Measurements from ENCODE around the gene SETD7.

SETD7 gene

GRCh38 chr4:139501117-139501516 lies 54.9 kb downstream of the SETD7 start:
- TF ChIP-seq GATA2 (IDR thresholded peaks at IDR 0.05; ENCODE audit: low read depth, low read length) (no peak), GATA3 (IDR thresholded peaks at IDR 0.05; ENCODE audit: low read depth, low read length) (no peak)

- TF ChIP-seq GATA2 (IDR thresholded peaks at IDR 0.05; ENCODE audit: low read depth, low read length) = no peak
Measured at GRCh38 chr4:139499186-139499585, 56.8 kb downstream of the SETD7 start.

- TF ChIP-seq GATA3 (IDR thresholded peaks at IDR 0.05; ENCODE audit: low read depth, low read length) = no peak
- no peak for TF ChIP-seq GATA2 (IDR thresholded peaks at IDR 0.05; ENCODE audit: low read depth, low read length)
Measured at GRCh38 chr4:139493176-139493575, 62.8 kb downstream of the SETD7 start.

- TF ChIP-seq GATA3 (IDR thresholded peaks at IDR 0.05; ENCODE audit: low read depth, low read length) = no peak
- no peak for TF ChIP-seq GATA2 (IDR thresholded peaks at IDR 0.05; ENCODE audit: low read depth, low read length)
Measured at GRCh38 chr4:139492429-139492828, 63.6 kb downstream of the SETD7 start.

GRCh38 chr4:139489638-139490037 lies 66.4 kb downstream of the SETD7 start:
- no peak for TF ChIP-seq GATA3 (IDR thresholded peaks at IDR 0.05; ENCODE audit: low read depth, low read length)
- no peak for TF ChIP-seq GATA2 (IDR thresholded peaks at IDR 0.05; ENCODE audit: low read depth, low read length)

GRCh38 chr4:139488442-139488841 lies 67.6 kb downstream of the SETD7 start:
- TF ChIP-seq GATA2 (IDR thresholded peaks at IDR 0.05; ENCODE audit: low read depth, low read length) = no peak
- TF ChIP-seq GATA3 (IDR thresholded peaks at IDR 0.05; ENCODE audit: low read depth, low read length) = no peak

- TF ChIP-seq GATA2 (IDR thresholded peaks at IDR 0.05; ENCODE audit: low read depth, low read length) (no peak), GATA3 (IDR thresholded peaks at IDR 0.05; ENCODE audit: low read depth, low read length) (no peak)
Measured at GRCh38 chr4:139484783-139485311, 71.2 kb downstream of the SETD7 start.

GRCh38 chr4:139483000-139483399 lies 73.0 kb downstream of the SETD7 start:
- TF ChIP-seq GATA2 (IDR thresholded peaks at IDR 0.05; ENCODE audit: low read depth, low read length) = no peak
- TF ChIP-seq GATA3 (IDR thresholded peaks at IDR 0.05; ENCODE audit: low read depth, low read length) = no peak

GRCh38 chr4:139481465-139481864 lies 74.6 kb downstream of the SETD7 start:
- TF ChIP-seq GATA3 (IDR thresholded peaks at IDR 0.05; ENCODE audit: low read depth, low read length) = no peak
- no peak for TF ChIP-seq GATA2 (IDR thresholded peaks at IDR 0.05; ENCODE audit: low read depth, low read length)

- no peak for TF ChIP-seq GATA2 (IDR thresholded peaks at IDR 0.05; ENCODE audit: low read depth, low read length)
- no peak for TF ChIP-seq GATA3 (IDR thresholded peaks at IDR 0.05; ENCODE audit: low read depth, low read length)
Measured at GRCh38 chr4:139476363-139476762, 79.7 kb downstream of the SETD7 start.

GRCh38 chr4:139472852-139473251 lies 83.2 kb downstream of the SETD7 start:
- no peak for TF ChIP-seq GATA2 (IDR thresholded peaks at IDR 0.05; ENCODE audit: low read depth, low read length)

GRCh38 chr4:139470997-139471665 lies 84.9 kb downstream of the SETD7 start:
- TF ChIP-seq GATA3 (IDR thresholded peaks at IDR 0.05; ENCODE audit: low read depth, low read length) (no peak), GATA2 (IDR thresholded peaks at IDR 0.05; ENCODE audit: low read depth, low read length) (no peak)

GRCh38 chr4:139470295-139470694 lies 85.7 kb downstream of the SETD7 start:
- TF ChIP-seq GATA2 (IDR thresholded peaks at IDR 0.05; ENCODE audit: low read depth, low read length) (no peak), GATA3 (IDR thresholded peaks at IDR 0.05; ENCODE audit: low read depth, low read length) (no peak)

- TF ChIP-seq GATA3 (IDR thresholded peaks at IDR 0.05; ENCODE audit: low read depth, low read length) (no peak), GATA2 (IDR thresholded peaks at IDR 0.05; ENCODE audit: low read depth, low read length) (no peak)
Measured at GRCh38 chr4:139469869-139470268, 86.2 kb downstream of the SETD7 start.

GRCh38 chr4:139469216-139469615 lies 86.8 kb downstream of the SETD7 start:
- TF ChIP-seq GATA3 (IDR thresholded peaks at IDR 0.05; ENCODE audit: low read depth, low read length) = no peak
- TF ChIP-seq GATA2 (IDR thresholded peaks at IDR 0.05; ENCODE audit: low read depth, low read length) = no peak

- TF ChIP-seq GATA3 (IDR thresholded peaks at IDR 0.05; ENCODE audit: low read depth, low read length) = no peak
- TF ChIP-seq GATA2 (IDR thresholded peaks at IDR 0.05; ENCODE audit: low read depth, low read length) = no peak
Measured at GRCh38 chr4:139465922-139466321, 90.1 kb downstream of the SETD7 start.
